Measurements from ENCODE around the gene RBM17.

DNA sequence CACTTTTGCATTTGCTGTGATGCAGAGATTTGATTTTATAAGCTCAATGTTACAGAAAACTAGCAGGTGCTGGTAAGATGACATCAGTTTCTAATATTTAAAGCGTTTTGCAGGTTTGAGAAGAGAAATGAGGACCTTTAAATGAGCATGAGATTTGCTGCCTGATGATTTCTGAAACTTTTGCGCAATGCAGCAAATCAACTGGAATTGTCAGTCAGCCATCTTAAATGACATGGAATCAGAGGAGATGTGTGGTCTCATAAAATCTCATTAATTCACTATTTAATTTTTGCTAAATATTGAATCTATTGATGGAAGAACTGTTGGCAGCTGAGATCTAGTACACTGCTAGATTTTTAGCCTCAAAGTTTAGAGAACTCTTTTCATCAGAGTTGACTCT, 3.9 kb downstream of the RBM17 start:
- TF ChIP-seq, protein P1, sequence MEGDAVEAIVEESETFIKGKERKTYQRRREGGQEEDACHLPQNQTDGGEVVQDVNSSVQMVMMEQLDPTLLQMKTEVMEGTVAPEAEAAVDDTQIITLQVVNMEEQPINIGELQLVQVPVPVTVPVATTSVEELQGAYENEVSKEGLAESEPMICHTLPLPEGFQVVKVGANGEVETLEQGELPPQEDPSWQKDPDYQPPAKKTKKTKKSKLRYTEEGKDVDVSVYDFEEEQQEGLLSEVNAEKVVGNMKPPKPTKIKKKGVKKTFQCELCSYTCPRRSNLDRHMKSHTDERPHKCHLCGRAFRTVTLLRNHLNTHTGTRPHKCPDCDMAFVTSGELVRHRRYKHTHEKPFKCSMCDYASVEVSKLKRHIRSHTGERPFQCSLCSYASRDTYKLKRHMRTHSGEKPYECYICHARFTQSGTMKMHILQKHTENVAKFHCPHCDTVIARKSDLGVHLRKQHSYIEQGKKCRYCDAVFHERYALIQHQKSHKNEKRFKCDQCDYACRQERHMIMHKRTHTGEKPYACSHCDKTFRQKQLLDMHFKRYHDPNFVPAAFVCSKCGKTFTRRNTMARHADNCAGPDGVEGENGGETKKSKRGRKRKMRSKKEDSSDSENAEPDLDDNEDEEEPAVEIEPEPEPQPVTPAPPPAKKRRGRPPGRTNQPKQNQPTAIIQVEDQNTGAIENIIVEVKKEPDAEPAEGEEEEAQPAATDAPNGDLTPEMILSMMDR (IDR thresholded peaks at IDR 0.05) = no peak
- no peak for TF ChIP-seq POLR2A (IDR thresholded peaks at IDR 0.05)
